CD14-positive monocyte (primary cell): ENCODE results near the gene TPD52L1. TPM values are rescaled to one million over a fixed set of nuclear protein-coding genes. Genes with fewer than 3 reads are reported as not detected.

Experiments used
- DNase-seq, 3 donors: peaks; one replicate each; pipeline ENCODE4 v3.0.0-alpha.2; 2011 to 2022
- H2AFZ ChIP-seq: 2 replicates; pipeline ENCODE4 v1.6.0; 2012; ENCODE audit warnings: mild to moderate bottlenecking, low read depth, low read length, inconsistent platforms; ENCODE audit not compliant: insufficient read depth, poor library complexity, severe bottlenecking
- H3K27ac ChIP-seq, 2 donors: 1 replicate in 1 of 2; 2 replicates in 1 of 2; pipeline ENCODE4 v1.5.1; 2012 to 2013; ENCODE audit warnings: low read length in 2 of 2, control low read depth in 1 of 2, inconsistent platforms in 1 of 2, low read depth in 1 of 2, mild to moderate bottlenecking in 1 of 2
- H3K27me3 ChIP-seq, 2 donors: one replicate each; pipeline versions ENCODE4 v1.6.0 to v1.6.1; 2011 to 2013; ENCODE audit warnings: low read length in 2 of 2; ENCODE audit not compliant: control insufficient read depth in 2 of 2, insufficient read depth in 2 of 2
- H3K36me3 ChIP-seq, 2 donors: replicated peaks in 1 of 2; 1 replicate in 1 of 2; 2 replicates in 1 of 2; pipeline versions ENCODE4 v1.5.1 to v1.6.1; 2012 to 2013; ENCODE audit warnings: low read length in 2 of 2, control low read depth in 1 of 2, inconsistent platforms in 1 of 2, mild to moderate bottlenecking in 1 of 2; ENCODE audit not compliant: insufficient read depth in 2 of 2, control insufficient read depth in 1 of 2
- H3K4me1 ChIP-seq, 2 donors: 1 replicate in 1 of 2; 2 replicates in 1 of 2; pipeline versions ENCODE4 v1.5.1 to v1.6.1; 2012 to 2013; ENCODE audit warnings: low read length in 2 of 2, control low read depth in 1 of 2, inconsistent platforms in 1 of 2, mild to moderate bottlenecking in 1 of 2, moderate library complexity in 1 of 2; ENCODE audit not compliant: insufficient read depth in 2 of 2, control insufficient read depth in 1 of 2
- H3K4me2 ChIP-seq: replicated peaks from 2 replicates; pipeline ENCODE3; 2012; ENCODE audit warnings: low read length, moderate library complexity, mild to moderate bottlenecking; ENCODE audit not compliant: poor library complexity, severe bottlenecking; ENCODE audit errors: extremely low read depth
- H3K4me3 ChIP-seq, 3 experiments: fragments of 200-600 bp in 1 of 3; sonication (generic) in 1 of 3; replicated peaks in 1 of 3; 1 replicate in 2 of 3; 2 replicates in 1 of 3; pipeline ENCODE4 v1.5.1; 2011 to 2013; ENCODE audit warnings: low read length in 3 of 3, mild to moderate bottlenecking in 3 of 3, control low read depth in 2 of 3, low read depth in 2 of 3, inconsistent platforms in 1 of 3, moderate library complexity in 1 of 3
- H3K79me2 ChIP-seq: 2 replicates; pipeline ENCODE4 v1.6.0; 2012; ENCODE audit warnings: mild to moderate bottlenecking, control low read depth, inconsistent platforms, low read length, moderate library complexity; ENCODE audit not compliant: insufficient read depth
- H3K9ac ChIP-seq: 2 replicates; pipeline ENCODE4 v1.6.0; 2017; ENCODE audit warnings: low read length, mild to moderate bottlenecking; ENCODE audit not compliant: insufficient read depth, poor library complexity, severe bottlenecking
- H3K9me3 ChIP-seq, 2 donors: replicated peaks in 1 of 2; 1 replicate in 1 of 2; 2 replicates in 1 of 2; pipeline versions ENCODE4 v1.5.1 to v1.6.1; 2012 to 2013; ENCODE audit warnings: low read length in 2 of 2, control low read depth in 1 of 2; ENCODE audit not compliant: control insufficient read depth in 1 of 2, insufficient read depth in 1 of 2
- H4K20me1 ChIP-seq: 2 replicates; pipeline ENCODE4 v1.6.0; 2012; ENCODE audit warnings: mild to moderate bottlenecking, low read length, control low read depth, moderate library complexity; ENCODE audit not compliant: insufficient read depth
- H3K27ac Mint-ChIP-seq, 7 donors: one replicate each; pipeline ENCODE4 v1.8.0; 2020; ENCODE audit warnings: mild to moderate bottlenecking in 7 of 7, mixed read lengths in 7 of 7, moderate library complexity in 6 of 7, inconsistent platforms in 2 of 7
- H3K27me3 Mint-ChIP-seq, 3 donors: one replicate each; pipeline ENCODE4 v1.8.0; 2021 to 2022; ENCODE audit warnings: low read depth in 3 of 3, mild to moderate bottlenecking in 3 of 3, mixed read lengths in 3 of 3, moderate library complexity in 3 of 3, inconsistent platforms in 1 of 3
- H3K36me3 Mint-ChIP-seq, 2 donors: one replicate each; pipeline ENCODE4 v1.8.0; 2020; ENCODE audit warnings: mixed read lengths in 2 of 2, inconsistent platforms in 1 of 2, mild to moderate bottlenecking in 1 of 2
- H3K4me1 Mint-ChIP-seq: one replicate; pipeline ENCODE4 v1.8.0; 2020; ENCODE audit warnings: mild to moderate bottlenecking, mixed read lengths
- H3K4me3 Mint-ChIP-seq, 2 donors: one replicate each; pipeline ENCODE4 v1.8.0; 2020; ENCODE audit warnings: mild to moderate bottlenecking in 2 of 2, mixed read lengths in 2 of 2, moderate library complexity in 1 of 2
- H3K9me3 Mint-ChIP-seq, 7 donors: one replicate each; pipeline ENCODE4 v1.8.0; 2020 to 2022; ENCODE audit warnings: mixed read lengths in 7 of 7, mild to moderate bottlenecking in 6 of 7, moderate library complexity in 6 of 7, inconsistent platforms in 2 of 7
- WGBS: methylation state at CpG from one replicate; pipeline ENCODE4 v1.1.5; 2013; ENCODE audit warnings: missing lambda C conversion rate; ENCODE audit not compliant: insufficient coverage; 5-methylcytosine and 5-hydroxymethylcytosine counted together
- intact Hi-C, 2 donors: fragments of 100-400 bp; cut with micrococcal nuclease; formaldehyde crosslinking; loops; one replicate each; pipeline versions ENCODE4 v1.15.0 to v1.15.1; 2023
- polyA plus RNA-seq, 3 donors: library from polyadenylated mRNA; depleted of rRNA in 1 of 3; unstranded in 2 of 3; stranded (reverse) in 1 of 3; fragments of 300-500 nt in 2 of 3; fragments of >200 nt in 1 of 3; fragmentation: Illumina TruSeq in 2 of 3; gene quantifications; 1 replicate in 2 of 3; 2 replicates in 1 of 3; pipeline ENCODE4 v1.2.3, GENCODE V29; 2012 to 2021
- TF ChIP-seq, protein P1 (sequence below): fragments of 200-600 bp; IDR thresholded peaks from one replicate; pipeline ENCODE4 v1.8.0; 2022; ENCODE audit warnings: antibody characterized with exemption, mild to moderate bottlenecking

TPD52L1 gene
- polyA plus RNA-seq, 3 donors = not detected

DNA sequence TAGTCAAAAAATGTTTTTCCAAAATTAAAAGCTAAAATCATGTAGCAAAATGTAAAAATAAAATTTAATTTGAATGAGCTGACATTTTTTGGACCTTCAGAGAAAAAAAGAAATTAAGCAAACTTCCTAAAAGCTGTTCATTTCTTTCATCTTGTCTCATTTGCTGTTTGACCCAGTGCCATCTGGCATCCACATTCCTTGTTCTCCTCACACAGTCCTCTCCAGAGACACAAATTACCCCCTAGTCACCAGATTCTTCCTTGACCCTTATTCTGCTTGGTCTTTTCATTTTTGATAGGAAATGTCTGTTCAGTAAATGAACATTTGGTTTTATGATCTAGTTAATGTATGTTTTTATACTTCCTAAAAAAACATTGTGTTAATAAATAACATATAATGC, 93.0 kb downstream of the TPD52L1 start:
- Mint-ChIP-seq H3K4me3 (no peak overlapping the region), H3K9me3 (peaks cover 3 to 16% (median 8%) of the 10 kb centered on the region in 7 donors), H3K4me1 (no peaks in the 10 kb centered on the region), H3K27ac (no peak overlapping the region), H3K27me3 (peaks cover 0 to 2% (median 0%) of the 10 kb centered on the region in 3 donors), H3K36me3 (no peaks in the 10 kb centered on the region)
- H3K27ac ChIP-seq = no peak overlapping the region
- H3K4me3 ChIP-seq = no peak overlapping the region
- H3K9me3 ChIP-seq = no peaks in the 10 kb centered on the region
- H3K4me1 ChIP-seq = no peaks in the 10 kb centered on the region
- DNase-seq = no peak
- TF ChIP-seq, protein P1, sequence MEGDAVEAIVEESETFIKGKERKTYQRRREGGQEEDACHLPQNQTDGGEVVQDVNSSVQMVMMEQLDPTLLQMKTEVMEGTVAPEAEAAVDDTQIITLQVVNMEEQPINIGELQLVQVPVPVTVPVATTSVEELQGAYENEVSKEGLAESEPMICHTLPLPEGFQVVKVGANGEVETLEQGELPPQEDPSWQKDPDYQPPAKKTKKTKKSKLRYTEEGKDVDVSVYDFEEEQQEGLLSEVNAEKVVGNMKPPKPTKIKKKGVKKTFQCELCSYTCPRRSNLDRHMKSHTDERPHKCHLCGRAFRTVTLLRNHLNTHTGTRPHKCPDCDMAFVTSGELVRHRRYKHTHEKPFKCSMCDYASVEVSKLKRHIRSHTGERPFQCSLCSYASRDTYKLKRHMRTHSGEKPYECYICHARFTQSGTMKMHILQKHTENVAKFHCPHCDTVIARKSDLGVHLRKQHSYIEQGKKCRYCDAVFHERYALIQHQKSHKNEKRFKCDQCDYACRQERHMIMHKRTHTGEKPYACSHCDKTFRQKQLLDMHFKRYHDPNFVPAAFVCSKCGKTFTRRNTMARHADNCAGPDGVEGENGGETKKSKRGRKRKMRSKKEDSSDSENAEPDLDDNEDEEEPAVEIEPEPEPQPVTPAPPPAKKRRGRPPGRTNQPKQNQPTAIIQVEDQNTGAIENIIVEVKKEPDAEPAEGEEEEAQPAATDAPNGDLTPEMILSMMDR = no peak
- H3K4me2 ChIP-seq = no peak overlapping the region
- H4K20me1 ChIP-seq = no peaks in the 10 kb centered on the region
- no peaks in the 10 kb centered on the region for H3K79me2 ChIP-seq
- H3K27me3 ChIP-seq = no peaks in the 10 kb centered on the region
- no peak overlapping the region for H3K9ac ChIP-seq
- no peak overlapping the region for H2AFZ ChIP-seq
- intact Hi-C loops = no loop called here
- no peaks in the 10 kb centered on the region for H3K36me3 ChIP-seq

DNA sequence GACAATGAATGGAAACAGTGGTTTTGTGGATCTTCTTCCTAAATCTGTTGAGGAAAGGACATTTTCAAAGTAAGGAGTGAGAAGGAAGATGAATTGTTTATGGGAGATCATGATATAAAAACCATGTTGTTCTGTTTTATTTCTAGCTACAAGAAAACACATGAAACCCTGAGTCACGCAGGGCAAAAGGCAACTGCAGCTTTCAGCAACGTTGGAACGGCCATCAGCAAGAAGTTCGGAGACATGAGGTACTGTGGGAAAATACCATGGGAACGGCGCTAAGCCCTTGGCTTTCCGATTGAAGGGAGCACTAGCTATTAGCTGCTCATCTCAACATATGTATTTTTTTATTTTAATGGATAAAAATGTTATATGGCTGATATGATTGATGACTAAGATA, 94.6 kb downstream of the TPD52L1 start:
- Mint-ChIP-seq H3K27ac (no peak overlapping the region), H3K27me3 (peaks cover 0 to 3% (median 2%) of the 10 kb centered on the region in 3 donors), H3K9me3 (peaks cover 0 to 13% (median 2%) of the 10 kb centered on the region in 7 donors), H3K4me1 (no peaks in the 10 kb centered on the region), H3K4me3 (no peak overlapping the region), H3K36me3 (no peaks in the 10 kb centered on the region)
- no peak for DNase-seq
- Histone ChIP-seq H3K79me2 (no peaks in the 10 kb centered on the region), H2AFZ (no peak overlapping the region), H4K20me1 (no peaks in the 10 kb centered on the region), H3K27ac (no peak overlapping the region), H3K4me2 (no peak overlapping the region), H3K36me3 (no peaks in the 10 kb centered on the region), H3K4me1 (no peaks in the 10 kb centered on the region), H3K9ac (no peak overlapping the region), H3K9me3 (no peaks in the 10 kb centered on the region), H3K27me3 (no peaks in the 10 kb centered on the region), H3K4me3 (no peak overlapping the region)
- WGBS = 100% methylated on average over 4 of the region's 7 CpGs
- TF ChIP-seq, protein P1 = no peak
- intact Hi-C loops = no loop called here
